GM12864 (cell line): Measurements from ENCODE around the gene SNN.

ENCODE experiments used
- DNase-seq: peaks from one replicate; pipeline ENCODE4 v3.0.0-alpha.2; 2011; ENCODE audit warnings: low read depth
- H3K4me3 ChIP-seq: 2 replicates; pipeline ENCODE4 v1.5.1; 2011; ENCODE audit warnings: mild to moderate bottlenecking, low read depth, low read length, control low read depth
- TF ChIP-seq, protein P1 (sequence below): IDR thresholded peaks from 2 replicates; pipeline ENCODE4 v1.5.1; 2011; ENCODE audit warnings: low read depth, mild to moderate bottlenecking, moderate library complexity, low read length, control low read depth, inconsistent platforms; ENCODE audit errors: missing control alignments

Gene SNN

GRCh38 chr16:11666103-11667055 lies 1.9 kb upstream of the SNN start:
- DNase-seq, result no peak
- TF ChIP-seq, protein P1, sequence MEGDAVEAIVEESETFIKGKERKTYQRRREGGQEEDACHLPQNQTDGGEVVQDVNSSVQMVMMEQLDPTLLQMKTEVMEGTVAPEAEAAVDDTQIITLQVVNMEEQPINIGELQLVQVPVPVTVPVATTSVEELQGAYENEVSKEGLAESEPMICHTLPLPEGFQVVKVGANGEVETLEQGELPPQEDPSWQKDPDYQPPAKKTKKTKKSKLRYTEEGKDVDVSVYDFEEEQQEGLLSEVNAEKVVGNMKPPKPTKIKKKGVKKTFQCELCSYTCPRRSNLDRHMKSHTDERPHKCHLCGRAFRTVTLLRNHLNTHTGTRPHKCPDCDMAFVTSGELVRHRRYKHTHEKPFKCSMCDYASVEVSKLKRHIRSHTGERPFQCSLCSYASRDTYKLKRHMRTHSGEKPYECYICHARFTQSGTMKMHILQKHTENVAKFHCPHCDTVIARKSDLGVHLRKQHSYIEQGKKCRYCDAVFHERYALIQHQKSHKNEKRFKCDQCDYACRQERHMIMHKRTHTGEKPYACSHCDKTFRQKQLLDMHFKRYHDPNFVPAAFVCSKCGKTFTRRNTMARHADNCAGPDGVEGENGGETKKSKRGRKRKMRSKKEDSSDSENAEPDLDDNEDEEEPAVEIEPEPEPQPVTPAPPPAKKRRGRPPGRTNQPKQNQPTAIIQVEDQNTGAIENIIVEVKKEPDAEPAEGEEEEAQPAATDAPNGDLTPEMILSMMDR, result no peak
- no peak overlapping the region for H3K4me3 ChIP-seq

- DNase-seq, result no peak
- no peak overlapping the region for H3K4me3 ChIP-seq
- TF ChIP-seq, protein P1, result no peak
Measured at GRCh38 chr16:11667221-11667823, 933 bp upstream of the SNN start.

- TF ChIP-seq, protein P1, result no peak
- H3K4me3 ChIP-seq, result peak overlapping the region; percentile 82
- no peak for DNase-seq
Measured at GRCh38 chr16:11668623-11669379, 546 bp downstream of the SNN start.

DNA sequence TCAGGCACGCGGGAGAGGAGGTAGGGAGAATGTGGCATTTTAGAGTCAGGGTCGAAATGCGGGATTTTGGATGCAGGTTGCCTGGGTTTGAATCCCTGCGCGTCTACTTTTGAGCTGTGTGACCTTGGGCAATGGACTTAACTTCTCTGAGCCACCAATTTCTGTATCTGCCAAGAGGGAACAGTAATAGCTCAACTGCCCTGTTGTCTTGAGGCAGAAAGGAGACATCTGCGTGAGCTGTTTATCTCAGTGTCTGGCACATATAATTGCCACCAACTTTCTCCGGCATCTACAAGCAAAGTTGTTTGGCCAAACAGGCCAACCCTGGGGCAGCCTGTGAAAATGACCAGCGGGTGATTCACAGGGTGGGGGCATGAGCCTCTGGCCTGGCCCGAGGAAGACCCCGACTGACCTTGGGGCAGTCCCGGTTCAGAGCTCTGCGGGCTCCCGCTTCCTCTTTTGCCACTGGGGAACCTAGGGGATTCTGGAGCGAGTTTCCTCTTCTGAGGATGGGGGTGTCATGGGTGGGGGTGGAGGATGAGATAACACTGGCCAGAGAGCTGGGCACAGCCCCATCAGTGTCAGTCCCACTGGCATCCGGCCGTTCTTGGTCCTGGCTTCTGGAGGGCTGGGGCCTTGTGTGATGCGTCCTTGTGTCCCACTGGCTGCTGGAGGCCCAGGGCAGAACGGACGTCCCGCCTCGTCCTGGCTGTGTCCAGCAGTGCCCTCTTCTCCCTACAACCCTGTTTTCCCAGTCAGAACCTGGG lies 1.3 kb downstream of the SNN start:
- TF ChIP-seq, protein P1, result no peak
- DNase-seq, result no peak
- H3K4me3 ChIP-seq, result peak overlapping the region; percentile 82

DNA sequence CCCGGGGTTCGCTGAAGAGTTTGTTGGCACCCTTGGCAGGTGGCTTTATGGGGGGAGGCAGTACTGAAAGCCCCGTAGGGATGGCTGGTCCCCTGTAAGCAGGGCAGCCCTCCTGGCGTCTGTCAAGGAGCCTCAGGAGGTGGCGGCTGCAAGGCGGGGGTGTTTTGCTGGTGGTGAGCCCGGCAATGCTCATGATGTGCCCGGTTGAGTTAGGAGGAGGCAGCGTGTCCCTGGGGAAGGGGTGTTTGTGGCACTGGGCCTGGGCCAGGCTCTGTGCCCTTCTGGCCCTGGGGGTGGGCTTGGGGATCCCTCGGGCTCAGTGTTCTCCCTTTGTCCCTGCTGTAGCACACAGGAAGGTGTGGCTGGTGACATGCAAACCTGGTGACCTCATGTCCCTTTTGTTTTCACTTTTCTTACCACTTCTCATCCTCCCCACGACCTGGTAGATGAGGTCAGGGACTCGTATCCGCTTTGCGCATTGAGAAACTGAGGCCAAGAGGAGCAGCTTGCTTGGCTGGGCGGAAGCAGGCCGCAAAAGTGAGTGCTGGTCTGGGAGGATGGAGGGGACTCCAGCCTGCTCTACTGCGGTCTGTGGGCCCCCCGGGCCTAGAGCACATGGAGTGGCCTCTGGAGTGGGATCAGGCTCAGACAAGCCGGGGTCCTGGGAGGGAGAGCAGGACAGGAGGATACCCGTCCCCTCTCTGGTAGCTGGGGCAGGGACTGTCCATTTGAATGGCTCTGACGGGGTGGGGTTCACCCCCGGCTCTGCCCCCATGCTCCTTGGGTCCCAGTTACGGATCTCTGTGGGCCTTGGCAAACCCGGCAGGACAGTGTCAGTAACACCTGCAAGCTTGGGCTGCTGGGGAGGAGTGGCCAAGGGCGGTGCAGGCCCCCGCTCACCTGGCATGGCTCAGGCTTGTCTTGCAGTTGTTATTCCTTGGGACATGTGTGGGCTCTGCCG lies 2.2 kb downstream of the SNN start:
- H3K4me3 ChIP-seq, result peak overlapping the region; percentile 82
- TF ChIP-seq, protein P1, result no peak
- no peak for DNase-seq

DNA sequence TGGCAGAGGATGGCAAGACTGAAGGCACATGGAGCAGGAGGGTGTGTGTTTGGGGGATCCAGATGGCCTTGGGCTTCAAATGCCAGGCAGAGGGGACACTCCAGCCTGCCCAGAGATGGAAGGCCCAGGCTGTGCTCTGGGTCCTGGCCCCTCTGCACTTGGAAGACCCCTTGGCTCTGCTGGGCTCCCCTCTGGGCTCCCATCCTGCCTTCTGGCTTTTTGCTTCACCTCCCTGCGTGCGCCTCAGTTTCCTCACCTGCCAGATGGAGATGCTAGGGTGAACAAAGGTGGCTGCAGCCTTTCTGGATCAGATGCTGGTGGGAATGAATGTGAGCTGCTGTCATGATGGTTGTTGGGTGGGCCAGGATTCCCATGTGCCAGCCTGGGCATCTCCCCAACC lies 3.0 kb downstream of the SNN start:
- peak overlapping the region; percentile 82; the same call in 1 of the 2 replicates for H3K4me3 ChIP-seq
- no peak for DNase-seq
- TF ChIP-seq, protein P1, result no peak
